Measurements from ENCODE around the gene LRIG1.
"Not testable (repeated sequence)": the region's sequence is repeated elsewhere in the genome, so short reads cannot be mapped to it uniquely, and the experiment has no call there.

The LRIG1 gene

DNA sequence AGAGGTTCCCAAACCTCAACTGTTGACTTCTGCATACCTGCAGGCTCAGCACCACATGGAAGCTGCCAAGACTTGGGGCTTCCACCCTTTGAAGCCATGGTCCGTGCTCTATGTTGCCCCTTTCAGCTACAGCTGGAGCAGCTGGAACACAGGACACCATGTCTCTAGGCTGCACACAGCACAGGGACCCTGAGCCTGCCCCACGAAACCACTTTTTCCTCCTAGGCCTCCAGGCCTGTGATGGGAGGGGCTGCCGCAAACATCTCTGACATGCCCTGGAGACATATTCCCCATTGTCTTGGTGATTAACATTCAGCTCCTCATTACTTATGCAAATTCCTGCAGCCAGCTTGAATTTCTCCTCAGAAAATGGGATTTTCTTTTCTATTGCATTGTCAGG is 78.9 kb downstream of the LRIG1 start:
- not testable (repeated sequence) for DNase-seq (ENCODE audit: low spot score)

DNA sequence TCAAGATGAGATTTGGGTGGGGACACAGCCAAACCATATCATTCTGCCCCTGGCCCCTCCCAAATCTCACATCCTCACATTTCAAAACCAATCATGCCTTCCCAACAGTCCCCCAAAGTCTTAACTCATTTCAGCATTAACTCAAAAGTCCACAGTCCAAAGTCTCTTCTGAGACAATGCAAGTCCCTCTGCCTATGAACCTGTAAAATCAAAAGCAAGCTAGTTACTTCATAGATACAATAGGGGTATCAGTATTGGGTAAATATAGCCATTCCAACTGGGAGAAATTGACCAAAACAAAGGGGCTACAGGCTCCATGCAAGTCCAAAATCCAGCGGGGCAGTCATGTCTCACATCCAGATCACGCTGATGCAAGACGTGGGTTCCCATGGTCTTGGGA is 79.7 kb downstream of the LRIG1 start:
- DNase-seq (ENCODE audit: low spot score), result not testable (repeated sequence)

DNA sequence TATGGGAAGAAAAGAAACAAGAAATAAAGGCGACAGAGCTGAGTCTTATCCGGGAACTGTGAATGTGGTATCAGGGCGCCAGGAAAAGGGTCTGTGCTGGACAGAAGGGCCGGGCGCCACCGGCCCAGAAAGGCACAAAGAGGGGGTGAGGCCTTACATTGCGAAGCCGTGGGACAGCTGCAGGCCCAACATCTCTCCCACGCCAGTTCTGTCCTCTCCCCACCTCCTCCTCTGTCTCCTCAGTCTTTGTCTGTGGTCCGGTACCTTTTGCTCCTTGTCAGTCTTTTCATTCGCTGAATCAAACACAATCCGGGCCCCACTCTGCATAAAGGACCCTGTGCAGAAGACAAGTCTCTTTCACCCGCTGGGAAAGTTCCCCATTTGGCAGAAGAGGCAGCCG is 81.8 kb downstream of the LRIG1 start:
- no peak for DNase-seq (ENCODE audit: low spot score)

GRCh38 chr3:66418475-66418931 is 82.3 kb downstream of the LRIG1 start:
- DNase-seq (ENCODE audit: low spot score), result peak; percentile 85

DNA sequence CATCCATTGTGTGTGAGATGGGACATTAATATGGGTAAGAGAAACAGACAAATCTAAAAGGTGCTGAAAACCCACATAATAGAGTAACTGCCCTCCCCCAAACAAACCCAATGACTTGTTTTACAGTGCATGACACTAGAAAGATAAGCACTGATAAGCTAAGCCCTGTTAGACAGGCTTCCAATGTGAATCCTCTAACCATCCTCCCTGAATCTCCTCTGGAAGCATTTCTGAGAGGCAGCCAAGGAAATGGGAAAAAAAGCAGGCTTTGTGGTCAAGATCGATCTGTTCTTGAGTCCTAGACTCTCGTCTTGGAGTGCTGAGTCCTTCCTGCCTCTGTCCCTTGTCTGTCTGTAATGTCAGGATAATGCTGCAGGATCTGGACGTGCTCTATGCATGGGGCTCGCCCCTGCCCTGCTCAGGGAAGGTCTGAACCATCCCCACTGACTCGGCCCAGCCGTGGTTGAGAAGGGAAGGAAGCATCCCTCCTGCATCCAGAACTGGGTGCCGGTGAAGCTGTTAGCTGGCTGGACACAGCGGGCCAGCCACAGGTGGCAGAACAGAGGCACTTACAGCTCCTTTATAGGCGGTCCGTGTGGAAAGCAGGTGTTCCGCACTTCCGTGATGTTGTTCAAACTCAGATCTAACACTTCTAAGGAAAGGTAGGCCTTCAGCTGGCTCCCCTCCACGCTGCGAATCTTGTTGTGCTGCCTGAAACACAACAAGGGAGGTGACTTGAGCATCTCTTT is 84.1 kb downstream of the LRIG1 start:
- no peak for DNase-seq (ENCODE audit: low spot score)

DNA sequence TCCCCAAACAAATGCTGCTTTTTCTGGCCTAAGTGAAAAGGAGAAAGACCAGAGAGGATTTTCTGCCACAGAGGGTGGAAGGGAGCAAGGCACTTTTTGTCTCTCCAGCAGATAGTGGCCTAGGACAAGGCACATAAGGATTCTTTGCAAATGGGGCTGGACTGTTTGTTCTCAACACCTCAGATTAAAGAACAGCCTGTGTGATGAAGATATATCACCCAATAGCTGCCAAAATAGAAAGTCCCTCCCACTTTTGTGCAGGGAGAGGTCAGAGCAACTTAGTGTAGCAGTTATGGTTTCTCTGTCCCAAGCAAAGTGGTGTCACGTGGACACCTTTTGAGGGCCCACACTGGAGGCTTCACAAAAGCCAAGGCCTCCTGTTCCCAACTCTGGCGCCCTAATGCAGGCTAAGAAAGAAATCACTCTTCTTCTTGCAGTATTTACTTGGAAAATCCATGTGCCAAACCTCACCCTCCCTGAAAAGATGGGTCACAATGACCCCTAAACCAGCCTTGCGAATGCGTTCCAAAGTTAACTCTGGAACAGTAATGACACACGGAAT is 84.9 kb downstream of the LRIG1 start:
- DNase-seq (ENCODE audit: low spot score), result no peak

- DNase-seq (ENCODE audit: low spot score), result no peak
These were observed 86.0 kb downstream of the LRIG1 start for GRCh38 chr3:66414846-66415245.

GRCh38 chr3:66413151-66413751 is 87.6 kb downstream of the LRIG1 start:
- no peak for DNase-seq (ENCODE audit: low spot score)

- DNase-seq (ENCODE audit: low spot score), result no peak
These were observed 88.6 kb downstream of the LRIG1 start for GRCh38 chr3:66411961-66412887.

DNA sequence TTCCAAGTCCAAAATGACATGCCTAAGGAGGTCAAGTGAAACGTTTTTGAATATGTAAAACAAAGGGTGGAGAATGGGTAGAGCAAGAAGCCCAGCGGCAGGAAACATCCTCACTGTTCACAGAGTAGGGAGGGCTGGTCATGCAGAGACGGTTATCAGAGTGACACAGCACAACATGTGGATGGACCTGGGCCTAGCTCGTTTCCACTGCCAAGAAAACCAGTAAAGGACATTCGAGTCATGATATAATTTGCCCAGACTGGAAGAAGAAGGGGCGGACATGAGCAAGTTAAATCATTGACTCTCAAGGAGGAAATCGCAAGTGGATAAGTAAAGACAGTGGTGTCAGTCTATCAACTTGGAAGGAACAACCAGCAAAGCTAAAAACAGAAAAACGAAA is 89.3 kb downstream of the LRIG1 start:
- DNase-seq (ENCODE audit: low spot score), result no peak

- DNase-seq (ENCODE audit: low spot score), result no peak
These were observed 89.8 kb downstream of the LRIG1 start for GRCh38 chr3:66410976-66411375.

- DNase-seq (ENCODE audit: low spot score), result no peak
These were observed 90.8 kb downstream of the LRIG1 start for GRCh38 chr3:66409771-66410754.

DNA sequence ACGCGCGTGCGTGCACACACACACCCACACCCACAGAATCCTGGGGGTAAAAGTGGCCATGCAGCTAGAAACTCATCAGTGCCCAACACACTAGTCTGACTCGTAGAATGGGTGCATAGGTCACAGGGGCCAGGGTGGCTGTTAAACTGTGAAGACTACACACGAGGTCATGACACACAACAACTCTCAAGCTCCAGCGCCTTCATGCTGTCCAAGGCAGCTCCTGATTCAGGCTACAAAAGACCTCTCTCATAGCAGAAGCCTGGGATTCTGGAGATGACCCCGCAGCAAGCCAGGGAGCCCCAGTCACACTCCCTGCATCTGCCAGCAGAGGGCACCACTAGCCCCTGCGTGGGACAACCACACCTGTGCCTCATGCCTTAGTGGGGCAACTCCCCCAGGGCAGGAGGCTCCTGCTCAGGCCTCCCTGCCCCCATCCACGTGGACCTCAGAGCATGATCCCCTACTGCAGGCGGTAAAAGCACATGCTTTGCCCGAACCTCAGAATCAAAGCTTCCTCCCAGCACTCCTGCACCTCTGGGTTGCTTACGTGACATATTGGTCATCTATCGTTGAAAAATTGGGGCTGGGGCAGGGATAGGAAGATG is 93.1 kb downstream of the LRIG1 start:
- DNase-seq (ENCODE audit: low spot score), result peak; percentile 58

DNA sequence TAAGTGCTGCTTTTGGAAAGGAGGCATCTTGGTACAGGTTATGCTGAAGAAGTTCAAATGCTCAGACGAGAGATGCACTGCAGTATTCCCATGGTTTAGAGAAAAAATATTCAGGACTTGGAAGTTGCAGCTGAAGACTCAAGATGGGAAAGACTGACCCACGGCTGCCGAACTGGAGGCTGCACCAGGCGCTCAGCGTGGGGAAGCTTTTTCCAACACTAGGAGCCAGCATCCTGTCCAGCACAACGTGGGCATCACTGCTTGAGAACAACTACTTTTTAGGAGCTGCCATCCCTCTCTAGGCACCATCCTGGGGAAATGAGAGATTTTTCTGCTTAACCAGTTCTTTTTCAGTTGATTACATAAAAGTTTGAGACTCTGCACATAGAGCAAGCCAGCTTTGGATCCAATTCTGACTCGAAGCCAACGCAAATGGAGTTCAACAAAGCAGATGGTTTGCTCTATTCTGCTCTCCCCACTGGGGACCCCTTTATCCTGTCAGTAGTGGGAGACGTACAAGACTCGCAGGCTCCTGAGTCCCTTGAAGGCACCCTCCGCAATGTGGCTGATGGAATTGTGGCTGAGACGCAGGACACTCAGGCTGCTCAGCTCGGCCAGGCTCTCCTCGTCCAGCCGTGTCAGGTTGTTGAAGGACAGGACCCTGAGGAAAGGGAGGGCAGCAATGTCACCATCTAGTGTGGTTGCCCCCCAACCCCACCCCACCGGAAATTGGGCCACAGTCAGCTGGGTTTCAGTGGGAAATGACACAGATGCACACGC is 93.8 kb downstream of the LRIG1 start:
- no peak for DNase-seq (ENCODE audit: low spot score)

- DNase-seq (ENCODE audit: low spot score), result peak; percentile 74
These were observed 94.7 kb downstream of the LRIG1 start for GRCh38 chr3:66406163-66406562.

DNA sequence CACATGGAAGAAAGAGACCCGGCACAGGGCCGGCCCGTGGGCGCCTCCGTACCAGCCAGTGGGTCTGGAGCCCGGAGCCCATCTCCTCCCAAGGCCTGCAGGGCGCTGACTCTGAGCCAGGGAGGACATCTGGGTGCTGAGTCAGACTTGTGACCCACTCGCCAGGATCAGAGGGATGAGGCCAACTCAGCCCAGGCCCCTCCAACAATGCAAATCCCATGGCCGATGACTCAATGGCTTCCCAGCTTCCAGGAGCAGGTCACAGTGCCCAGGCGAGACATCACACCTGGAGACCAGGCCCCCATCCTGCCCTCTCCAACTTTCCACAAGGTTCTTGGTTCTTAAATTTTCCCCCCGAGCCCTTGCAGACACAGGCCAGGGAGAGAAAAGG is 95.1 kb downstream of the LRIG1 start:
- DNase-seq (ENCODE audit: low spot score), result peak; percentile 79

DNA sequence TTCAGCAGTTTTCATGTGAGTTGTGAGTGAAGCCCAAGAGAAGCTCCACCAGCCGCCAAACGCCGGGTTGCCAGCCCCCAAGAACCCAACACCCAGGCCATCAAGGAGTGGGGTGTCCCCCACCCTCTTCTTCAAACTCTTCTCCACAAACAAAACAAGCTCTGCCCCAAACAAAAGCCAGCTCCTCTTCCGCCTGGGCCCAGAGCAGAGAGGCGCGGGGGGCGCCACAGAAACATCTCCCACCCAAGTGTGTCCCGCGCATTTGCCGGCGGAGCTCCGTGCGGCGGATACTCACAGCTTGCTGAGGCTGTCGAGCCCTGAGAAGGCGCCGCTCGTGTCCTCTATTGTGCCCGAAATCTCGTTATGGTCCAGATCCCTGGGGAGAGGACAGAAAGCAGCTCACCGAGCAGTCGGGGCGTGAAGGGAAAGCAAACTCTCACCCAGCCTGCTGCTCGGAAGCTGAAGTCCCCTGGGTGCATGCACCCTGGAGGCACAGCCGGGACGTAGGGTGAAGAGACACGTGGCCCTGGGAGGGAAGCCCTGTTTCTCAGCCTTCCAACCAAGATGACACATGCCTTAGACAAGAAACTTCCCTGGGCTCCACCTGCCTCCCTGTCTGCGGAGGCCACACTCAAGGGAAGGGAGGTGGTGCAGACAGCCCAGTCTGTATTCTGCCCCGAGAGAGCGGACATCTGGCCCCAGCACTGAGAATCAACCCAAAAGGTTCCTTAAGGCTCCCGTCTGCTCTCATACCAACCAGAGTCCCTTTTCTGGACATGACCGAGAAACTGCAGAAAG is 95.7 kb downstream of the LRIG1 start:
- DNase-seq (ENCODE audit: low spot score), result no peak

DNA sequence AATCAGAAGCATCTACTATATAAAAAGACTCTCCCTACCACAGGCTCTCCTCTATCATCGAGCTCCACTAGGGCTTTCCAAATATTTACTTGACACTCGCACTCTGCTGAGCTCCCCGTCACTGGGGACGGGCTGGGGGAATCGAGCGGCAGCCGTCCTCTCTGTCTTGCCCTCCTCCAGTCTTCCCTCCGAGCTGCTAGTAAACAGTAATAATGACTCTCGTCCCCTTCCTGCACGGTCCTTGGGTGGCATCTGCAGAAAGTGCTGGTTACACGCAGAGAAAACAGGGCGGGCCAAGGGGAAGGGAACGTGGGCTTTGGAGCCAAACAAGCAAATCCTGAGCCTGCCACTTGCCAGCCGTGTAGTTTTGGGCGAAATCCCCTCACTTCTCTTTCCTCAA is 96.6 kb downstream of the LRIG1 start:
- no peak for DNase-seq (ENCODE audit: low spot score)
